ENCODE measurements around the gene CENPF.
"Not testable (repeated sequence)": the region's sequence is repeated elsewhere in the genome, so short reads cannot be mapped to it uniquely, and the experiment has no call there.

The CENPF gene

GRCh38 chr1:214649607-214650006 is 46.6 kb downstream of the CENPF start:
- in situ Hi-C loops (cut with HindIII; ENCODE audit: low sequenced_read_pairs) = loop anchor here (25.0 kb wide), 1 partner anchor 888 kb away; no protein-coding TSS in a partner anchor

- in situ Hi-C loops (cut with HindIII; ENCODE audit: low sequenced_read_pairs) = loop anchor here (25.0 kb wide), 1 partner anchor 887 kb away; no protein-coding TSS in a partner anchor
Measured at GRCh38 chr1:214650664-214651063, 47.7 kb downstream of the CENPF start.

GRCh38 chr1:214657299-214657698 is 54.3 kb downstream of the CENPF start:
- in situ Hi-C loops (cut with HindIII; ENCODE audit: low sequenced_read_pairs) = loop anchor here (25.0 kb wide), 1 partner anchor 880 kb away; no protein-coding TSS in a partner anchor

- in situ Hi-C loops (cut with HindIII; ENCODE audit: low sequenced_read_pairs) = loop anchor here (25.0 kb wide), 1 partner anchor 879 kb away; no protein-coding TSS in a partner anchor
Measured at GRCh38 chr1:214658175-214658574, 55.2 kb downstream of the CENPF start.

GRCh38 chr1:214658785-214659184 is 55.8 kb downstream of the CENPF start:
- in situ Hi-C loops (cut with HindIII; ENCODE audit: low sequenced_read_pairs) = loop anchor here (25.0 kb wide), 1 partner anchor 879 kb away; no protein-coding TSS in a partner anchor

- in situ Hi-C loops (cut with HindIII; ENCODE audit: low sequenced_read_pairs) = loop anchor here (25.0 kb wide), 1 partner anchor 877 kb away; no protein-coding TSS in a partner anchor
Measured at GRCh38 chr1:214660190-214660589, 57.2 kb downstream of the CENPF start.

- in situ Hi-C loops (cut with HindIII; ENCODE audit: low sequenced_read_pairs) = loop anchor here (25.0 kb wide), 1 partner anchor 876 kb away; no protein-coding TSS in a partner anchor
Measured at GRCh38 chr1:214660900-214661299, 57.9 kb downstream of the CENPF start.

GRCh38 chr1:214662223-214662785 is 59.3 kb downstream of the CENPF start:
- in situ Hi-C loops (cut with HindIII; ENCODE audit: low sequenced_read_pairs) = loop anchor here (25.0 kb wide), 1 partner anchor 875 kb away; no protein-coding TSS in a partner anchor

- in situ Hi-C loops (cut with HindIII; ENCODE audit: low sequenced_read_pairs) = loop anchor here (25.0 kb wide), 1 partner anchor 872 kb away; no protein-coding TSS in a partner anchor
Measured at GRCh38 chr1:214664651-214665433, 61.8 kb downstream of the CENPF start.

GRCh38 chr1:214665606-214666110 is 62.7 kb downstream of the CENPF start:
- in situ Hi-C loops (cut with HindIII; ENCODE audit: low sequenced_read_pairs) = loop anchor here (25.0 kb wide), 1 partner anchor 872 kb away; no protein-coding TSS in a partner anchor

- in situ Hi-C loops (cut with HindIII; ENCODE audit: low sequenced_read_pairs) = loop anchor here (25.0 kb wide), 1 partner anchor 871 kb away; no protein-coding TSS in a partner anchor
Measured at GRCh38 chr1:214666674-214667073, 63.7 kb downstream of the CENPF start.

GRCh38 chr1:214670098-214670497 is 67.1 kb downstream of the CENPF start:
- in situ Hi-C loops (cut with HindIII; ENCODE audit: low sequenced_read_pairs) = loop anchor here (25.0 kb wide), 1 partner anchor 867 kb away; no protein-coding TSS in a partner anchor

GRCh38 chr1:214673029-214673428 is 70.0 kb downstream of the CENPF start:
- in situ Hi-C loops (cut with HindIII; ENCODE audit: low sequenced_read_pairs) = loop anchor here (25.0 kb wide), 1 partner anchor 864 kb away; no protein-coding TSS in a partner anchor

- in situ Hi-C loops (cut with HindIII; ENCODE audit: low sequenced_read_pairs) = loop anchor here (25.0 kb wide), 1 partner anchor 864 kb away; no protein-coding TSS in a partner anchor
Measured at GRCh38 chr1:214673576-214673975, 70.6 kb downstream of the CENPF start.

- in situ Hi-C loops (cut with HindIII; ENCODE audit: low sequenced_read_pairs) = not testable (repeated sequence)
Measured at GRCh38 chr1:214675524-214675923, 72.5 kb downstream of the CENPF start.

GRCh38 chr1:214676747-214677146 is 73.8 kb downstream of the CENPF start:
- in situ Hi-C loops (cut with HindIII; ENCODE audit: low sequenced_read_pairs) = no loop called here

GRCh38 chr1:214677945-214678344 is 75.0 kb downstream of the CENPF start:
- in situ Hi-C loops (cut with HindIII; ENCODE audit: low sequenced_read_pairs) = no loop called here

GRCh38 chr1:214678386-214678785 is 75.4 kb downstream of the CENPF start:
- in situ Hi-C loops (cut with HindIII; ENCODE audit: low sequenced_read_pairs) = no loop called here

GRCh38 chr1:214683621-214684020 is 80.6 kb downstream of the CENPF start:
- in situ Hi-C loops (cut with HindIII; ENCODE audit: low sequenced_read_pairs) = no loop called here

- in situ Hi-C loops (cut with HindIII; ENCODE audit: low sequenced_read_pairs) = no loop called here
Measured at GRCh38 chr1:214685906-214686305, 82.9 kb downstream of the CENPF start.

GRCh38 chr1:214686497-214686896 is 83.5 kb downstream of the CENPF start:
- in situ Hi-C loops (cut with HindIII; ENCODE audit: low sequenced_read_pairs) = no loop called here

All from endothelial cell of hepatic sinusoid (primary cell).